GM10248 (cell line): ENCODE data around the gene PDE6D.

Experiments
- CTCF ChIA-PET: fragments of 300-600 bp; sonication (Branson Sonifier 250); formaldehyde crosslinking; extraction: SDS; loops from one replicate; lab custom pipeline; 2021; ENCODE audit warnings: antibody characterized with exemption; lab: Yijun Ruan, JAX
- POLR2A ChIA-PET: fragments of 350-650 bp; sonication (Branson Sonifier 250); formaldehyde crosslinking; extraction: SDS; loops from one replicate; lab custom pipeline; 2020; ENCODE audit warnings: antibody characterized with exemption; lab: Yijun Ruan, JAX
- DNase-seq: peaks from one replicate; pipeline ENCODE4 v3.0.0; 2012; ENCODE audit errors: extremely low spot score
- TF ChIP-seq, protein P1 (sequence below): IDR thresholded peaks from 2 replicates; pipeline ENCODE4 v1.5.1; 2012; ENCODE audit warnings: mild to moderate bottlenecking, low read depth; ENCODE audit errors: extremely low read depth, missing control alignments, control extremely low read depth

PDE6D gene

GRCh38 chr2:231688719-231689118 lies 92.4 kb downstream of the PDE6D start:
- TF ChIP-seq, protein P1, sequence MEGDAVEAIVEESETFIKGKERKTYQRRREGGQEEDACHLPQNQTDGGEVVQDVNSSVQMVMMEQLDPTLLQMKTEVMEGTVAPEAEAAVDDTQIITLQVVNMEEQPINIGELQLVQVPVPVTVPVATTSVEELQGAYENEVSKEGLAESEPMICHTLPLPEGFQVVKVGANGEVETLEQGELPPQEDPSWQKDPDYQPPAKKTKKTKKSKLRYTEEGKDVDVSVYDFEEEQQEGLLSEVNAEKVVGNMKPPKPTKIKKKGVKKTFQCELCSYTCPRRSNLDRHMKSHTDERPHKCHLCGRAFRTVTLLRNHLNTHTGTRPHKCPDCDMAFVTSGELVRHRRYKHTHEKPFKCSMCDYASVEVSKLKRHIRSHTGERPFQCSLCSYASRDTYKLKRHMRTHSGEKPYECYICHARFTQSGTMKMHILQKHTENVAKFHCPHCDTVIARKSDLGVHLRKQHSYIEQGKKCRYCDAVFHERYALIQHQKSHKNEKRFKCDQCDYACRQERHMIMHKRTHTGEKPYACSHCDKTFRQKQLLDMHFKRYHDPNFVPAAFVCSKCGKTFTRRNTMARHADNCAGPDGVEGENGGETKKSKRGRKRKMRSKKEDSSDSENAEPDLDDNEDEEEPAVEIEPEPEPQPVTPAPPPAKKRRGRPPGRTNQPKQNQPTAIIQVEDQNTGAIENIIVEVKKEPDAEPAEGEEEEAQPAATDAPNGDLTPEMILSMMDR, result no peak
- CTCF ChIA-PET, result interaction anchor here (3.0 to 25.7 kb wide), 4 partner anchors 14 to 36 kb away, joined by 10 to 531 read pairs (median 309); partner anchors contain the start of gene PTMA
- POLR2A ChIA-PET, result no interaction called here
- DNase-seq, result no peak

GRCh38 chr2:231687961-231688360 lies 93.1 kb downstream of the PDE6D start:
- TF ChIP-seq, protein P1, result no peak
- ChIA-PET CTCF (interaction anchor here (1.0 to 25.7 kb wide), 6 partner anchors 13 to 70 kb away, joined by 3 to 531 read pairs (median 97); partner anchors contain the start of gene PTMA), POLR2A (interaction anchor here (1.1 kb wide), 1 partner anchor 24 kb away, joined by 3 read pairs; no protein-coding TSS in a partner anchor)
- no peak for DNase-seq

- DNase-seq, result peak; percentile 85
- TF ChIP-seq, protein P1, result peak; percentile 81
- POLR2A ChIA-PET, result interaction anchor here (1.1 kb wide), 1 partner anchor 25 kb away, joined by 3 read pairs; no protein-coding TSS in a partner anchor
- CTCF ChIA-PET, result interaction anchor here (1.0 to 25.7 kb wide), 10 partner anchors 10 to 97 kb away, joined by 3 to 531 read pairs (median 7); partner anchors contain the start of gene PTMA
These were observed 93.8 kb downstream of the PDE6D start for GRCh38 chr2:231687133-231687852.

GRCh38 chr2:231686192-231687100 lies 94.6 kb downstream of the PDE6D start:
- DNase-seq, result no peak
- CTCF ChIA-PET, result interaction anchor here (1.0 to 25.7 kb wide), 12 partner anchors 10 to 97 kb away, joined by 3 to 531 read pairs (median 7); partner anchors contain the start of gene PTMA
- TF ChIP-seq, protein P1, result no peak
- POLR2A ChIA-PET, result no interaction called here

- ChIA-PET POLR2A (no interaction called here), CTCF (interaction anchor here (1.1 to 25.7 kb wide), 7 partner anchors 11 to 74 kb away, joined by 3 to 531 read pairs (median 13); partner anchors contain the start of gene PTMA)
- no peak for DNase-seq
- TF ChIP-seq, protein P1, result no peak
These were observed 95.5 kb downstream of the PDE6D start for GRCh38 chr2:231685349-231686191.
